ENCODE data around the gene EDN3.

Gene EDN3

DNA sequence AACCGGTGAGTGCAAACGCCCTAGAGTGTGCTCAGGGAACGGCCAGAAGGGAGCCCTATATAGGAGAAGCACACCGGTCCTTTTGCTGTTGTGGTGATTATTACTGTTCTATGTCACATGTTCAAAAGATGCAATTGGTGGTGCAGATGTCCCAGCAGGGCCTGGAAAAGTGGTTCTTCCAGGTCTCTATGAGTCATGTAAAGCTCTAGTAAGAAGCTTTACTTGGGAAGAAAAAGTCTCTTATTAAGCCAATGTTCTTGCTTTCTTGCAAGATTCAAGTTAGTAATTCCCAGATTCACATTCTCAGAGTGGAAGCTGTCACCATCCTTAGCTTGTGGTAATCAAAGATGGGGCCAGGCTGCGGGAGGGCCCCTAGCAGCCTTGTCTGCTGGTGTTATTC, 23.3 kb downstream of the EDN3 start:
- H3K27ac ChIP-seq, result no peak overlapping the region
- TF ChIP-seq EZH2 (IDR thresholded peaks at IDR 0.05) (no peak), POLR2AphosphoS5 (IDR thresholded peaks at IDR 0.05; ENCODE audit: borderline replicate concordance, low read depth, low read length) (no peak), FOXP2 (optimal IDR thresholded peaks at IDR 0.05; ENCODE audit: control extremely low read depth, extremely low read length, insufficient read depth) (no peak)
- H3K36me3 ChIP-seq (ENCODE audit: insufficient read depth, low read length), result no peaks in the 10 kb centered on the region
- no peak overlapping the region for H3K9ac ChIP-seq (ENCODE audit: insufficient read length)
- no peak overlapping the region for H3K4me3 ChIP-seq
- no peak for DNase-seq (ENCODE audit: low read depth, low spot score)
- no peaks in the 10 kb centered on the region for H3K9me3 ChIP-seq (ENCODE audit: low read depth, low read length)

DNA sequence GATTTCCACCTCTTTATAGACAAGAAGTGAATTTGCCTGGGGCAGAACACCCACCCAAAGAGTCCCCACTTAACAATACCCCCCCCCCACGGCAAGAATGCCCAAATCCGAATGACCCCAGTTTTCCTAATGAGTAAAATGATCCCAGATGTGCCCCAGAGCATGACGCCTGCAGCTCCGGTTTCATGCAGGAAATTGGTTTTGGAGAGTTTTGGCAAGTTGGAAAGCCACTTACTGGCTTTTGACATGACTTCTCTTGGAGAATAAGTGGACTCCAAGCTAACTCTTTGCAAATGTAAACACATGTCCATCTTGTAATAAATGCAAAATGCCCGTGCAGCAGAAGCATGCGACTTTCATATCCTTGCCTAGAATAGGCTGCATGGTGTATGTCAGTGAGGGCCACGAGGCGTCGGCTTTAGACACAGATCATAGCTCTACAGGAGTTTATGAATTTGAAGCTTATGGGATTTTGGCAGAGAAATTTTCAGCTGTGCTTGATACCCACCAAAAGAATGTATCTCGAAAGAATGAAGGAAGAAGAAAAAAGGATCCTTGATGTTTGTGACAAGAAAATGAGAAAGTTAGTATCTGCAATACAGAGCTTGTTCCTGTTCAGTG, 24.2 kb downstream of the EDN3 start:
- Histone ChIP-seq H3K4me3 (no peak overlapping the region), H3K36me3 (ENCODE audit: insufficient read depth, low read length) (no peaks in the 10 kb centered on the region)

DNA sequence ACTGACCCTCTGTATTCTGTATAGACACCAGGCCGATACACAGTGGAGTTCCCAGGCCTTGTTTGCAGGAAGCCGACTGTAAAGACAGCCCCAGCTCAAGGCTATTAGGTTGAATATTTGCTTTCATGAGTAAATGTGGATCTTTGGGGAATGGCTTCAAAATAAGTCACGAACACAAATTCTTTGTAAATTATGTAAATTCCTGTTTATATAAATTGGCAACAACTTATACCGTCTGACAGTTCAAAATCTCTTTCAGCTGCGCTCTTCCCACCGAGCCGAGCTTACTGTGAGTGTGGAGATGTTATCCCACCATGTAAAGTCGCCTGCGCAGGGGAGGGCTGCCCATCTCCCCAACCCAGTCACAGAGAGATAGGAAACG, 24.7 kb downstream of the EDN3 start:
- TF ChIP-seq FOXP2 (optimal IDR thresholded peaks at IDR 0.05; ENCODE audit: control extremely low read depth, extremely low read length, insufficient read depth) (no peak), POLR2AphosphoS5 (IDR thresholded peaks at IDR 0.05; ENCODE audit: borderline replicate concordance, low read depth, low read length) (no peak), EZH2 (IDR thresholded peaks at IDR 0.05) (no peak)
- Histone ChIP-seq H3K27ac (no peak overlapping the region), H3K4me3 (no peak overlapping the region), H3K9ac (ENCODE audit: insufficient read length) (no peak overlapping the region), H3K36me3 (ENCODE audit: insufficient read depth, low read length) (no peaks in the 10 kb centered on the region), H3K9me3 (ENCODE audit: low read depth, low read length) (no peaks in the 10 kb centered on the region)
- DNase-seq (ENCODE audit: low read depth, low spot score), result no peak

More for the DNA sequence above, 24.2 kb downstream of the EDN3 start:
- DNase-seq (ENCODE audit: low read depth, low spot score), result no peak
- H3K9me3 ChIP-seq (ENCODE audit: low read depth, low read length), result no peaks in the 10 kb centered on the region
- no peak for TF ChIP-seq FOXP2 (optimal IDR thresholded peaks at IDR 0.05; ENCODE audit: control extremely low read depth, extremely low read length, insufficient read depth)
- no peak for TF ChIP-seq EZH2 (IDR thresholded peaks at IDR 0.05)
- no peak for TF ChIP-seq POLR2AphosphoS5 (IDR thresholded peaks at IDR 0.05; ENCODE audit: borderline replicate concordance, low read depth, low read length)
- H3K9ac ChIP-seq (ENCODE audit: insufficient read length), result no peak overlapping the region
- no peak overlapping the region for H3K27ac ChIP-seq

DNA sequence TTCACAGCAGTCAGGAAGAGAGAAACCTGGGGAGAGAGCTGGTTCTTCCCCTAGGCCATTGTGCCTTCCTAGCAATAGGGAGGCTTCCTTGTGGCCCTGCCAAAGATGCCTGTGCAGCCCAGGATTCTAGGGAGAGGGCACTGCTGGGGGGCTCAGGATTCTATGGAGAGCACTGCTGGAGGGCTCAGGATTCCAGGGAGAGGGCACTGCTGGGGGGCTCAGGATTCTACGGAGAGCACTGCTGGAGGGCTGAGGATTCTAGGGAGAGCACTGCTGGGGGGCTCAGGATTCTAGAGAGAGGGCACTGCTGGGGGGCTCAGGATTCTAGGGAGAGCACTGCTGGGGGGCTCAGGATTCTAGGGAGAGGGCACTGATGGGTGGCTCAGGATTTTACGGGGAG, 25.8 kb downstream of the EDN3 start:
- H3K36me3 ChIP-seq (ENCODE audit: insufficient read depth, low read length), result no peaks in the 10 kb centered on the region
- no peak overlapping the region for H3K27ac ChIP-seq
- no peak overlapping the region for H3K4me3 ChIP-seq
- H3K9me3 ChIP-seq (ENCODE audit: low read depth, low read length), result no peaks in the 10 kb centered on the region
- TF ChIP-seq EZH2 (IDR thresholded peaks at IDR 0.05) (no peak), FOXP2 (optimal IDR thresholded peaks at IDR 0.05; ENCODE audit: control extremely low read depth, extremely low read length, insufficient read depth) (no peak), POLR2AphosphoS5 (IDR thresholded peaks at IDR 0.05; ENCODE audit: borderline replicate concordance, low read depth, low read length) (no peak)
- H3K9ac ChIP-seq (ENCODE audit: insufficient read length), result no peak overlapping the region
- DNase-seq (ENCODE audit: low read depth, low spot score), result no peak

DNA sequence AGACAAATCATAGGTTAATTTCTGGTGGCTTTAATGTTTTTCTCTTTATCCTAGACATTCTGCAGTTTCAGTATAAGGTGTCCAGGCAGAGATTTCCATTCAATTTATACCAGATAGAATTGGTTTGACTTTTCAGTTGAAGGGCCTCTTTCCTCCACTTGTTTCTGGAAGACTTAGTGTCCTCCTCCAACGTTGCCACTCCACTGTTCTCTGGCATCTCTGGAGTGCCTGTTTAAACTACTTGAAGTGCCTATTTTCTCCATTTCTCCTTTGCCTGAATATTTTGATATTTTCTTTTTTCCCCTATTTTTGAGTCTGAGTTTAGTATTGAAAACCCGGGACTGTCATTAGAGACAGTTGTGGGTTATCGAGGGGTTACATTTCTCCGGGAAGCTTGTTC, 27.7 kb downstream of the EDN3 start:
- Histone ChIP-seq H3K4me3 (no peak overlapping the region), H3K27ac (no peak overlapping the region), H3K9me3 (ENCODE audit: low read depth, low read length) (no peaks in the 10 kb centered on the region), H3K36me3 (ENCODE audit: insufficient read depth, low read length) (no peaks in the 10 kb centered on the region), H3K9ac (ENCODE audit: insufficient read length) (no peak overlapping the region)
- DNase-seq (ENCODE audit: low read depth, low spot score), result no peak
- TF ChIP-seq FOXP2 (optimal IDR thresholded peaks at IDR 0.05; ENCODE audit: control extremely low read depth, extremely low read length, insufficient read depth) (no peak), POLR2AphosphoS5 (IDR thresholded peaks at IDR 0.05; ENCODE audit: borderline replicate concordance, low read depth, low read length) (no peak), EZH2 (IDR thresholded peaks at IDR 0.05) (no peak)

DNA sequence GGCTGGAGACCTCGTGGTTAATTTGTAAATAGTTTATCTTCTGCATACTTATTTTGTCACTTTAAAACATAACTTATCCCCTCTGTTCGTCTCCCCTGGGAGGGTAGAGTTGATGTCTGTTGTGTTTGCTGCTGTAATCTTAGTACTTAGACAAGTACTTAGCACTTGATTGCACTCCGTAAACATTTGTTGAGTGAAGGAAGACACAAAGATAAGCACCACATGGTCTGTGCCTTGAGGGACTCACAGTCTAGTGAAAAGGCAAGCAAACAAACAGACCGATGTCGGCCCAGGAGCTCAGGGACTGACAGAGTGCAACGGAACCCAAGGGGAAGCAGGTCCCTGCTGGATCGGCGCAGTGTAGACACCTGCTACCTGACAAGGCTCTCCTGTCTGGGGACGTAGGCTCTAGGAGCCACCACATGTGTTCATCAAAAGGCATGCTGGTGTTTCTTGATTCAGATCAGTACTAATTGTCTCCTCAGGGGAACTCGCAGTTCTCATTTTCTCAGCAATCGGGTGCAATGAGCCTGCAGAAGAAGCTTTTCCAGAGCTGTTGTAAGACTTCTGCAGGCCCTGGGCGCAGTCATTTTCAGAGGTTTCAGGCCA, 31.4 kb downstream of the EDN3 start:
- no peak overlapping the region for H3K4me3 ChIP-seq
- H3K9me3 ChIP-seq (ENCODE audit: low read depth, low read length), result no peaks in the 10 kb centered on the region
- no peaks in the 10 kb centered on the region for H3K36me3 ChIP-seq (ENCODE audit: insufficient read depth, low read length)
- no peak overlapping the region for H3K27ac ChIP-seq
- H3K9ac ChIP-seq (ENCODE audit: insufficient read length), result no peak overlapping the region
- DNase-seq (ENCODE audit: low read depth, low spot score), result no peak
- TF ChIP-seq POLR2AphosphoS5 (IDR thresholded peaks at IDR 0.05; ENCODE audit: borderline replicate concordance, low read depth, low read length) (no peak), EZH2 (IDR thresholded peaks at IDR 0.05) (no peak), FOXP2 (optimal IDR thresholded peaks at IDR 0.05; ENCODE audit: control extremely low read depth, extremely low read length, insufficient read depth) (no peak)

DNA sequence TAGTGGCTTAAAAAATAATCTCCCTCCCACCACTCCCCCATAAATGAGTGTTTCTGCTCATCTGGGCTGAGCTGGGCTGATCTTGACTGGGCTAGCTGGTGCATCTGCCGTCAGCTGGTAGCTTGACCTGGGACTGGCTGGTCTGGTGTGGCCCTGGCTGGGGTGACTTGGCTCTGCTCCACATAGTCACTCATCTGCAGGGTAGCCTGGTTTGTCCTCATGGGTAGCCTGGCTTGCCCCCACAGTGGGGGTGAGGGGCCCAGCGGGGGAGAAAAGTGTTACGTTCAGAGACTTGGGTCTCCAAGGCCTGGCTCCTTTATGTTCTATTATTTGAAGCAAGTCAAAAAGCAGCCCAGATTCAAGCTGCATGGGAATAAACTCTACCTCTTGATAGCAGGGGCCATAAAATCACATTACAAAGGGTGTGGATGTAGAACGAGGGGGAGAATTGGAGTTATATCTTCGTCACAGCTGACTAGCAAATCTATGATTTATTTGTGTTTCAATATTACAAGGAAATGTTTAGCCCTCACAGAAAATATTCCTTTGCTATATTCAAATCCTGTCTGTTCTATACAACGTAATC, 32.9 kb downstream of the EDN3 start:
- DNase-seq (ENCODE audit: low read depth, low spot score), result no peak
- Histone ChIP-seq H3K27ac (no peak overlapping the region), H3K36me3 (ENCODE audit: insufficient read depth, low read length) (no peaks in the 10 kb centered on the region), H3K9ac (ENCODE audit: insufficient read length) (no peak overlapping the region), H3K4me3 (no peak overlapping the region), H3K9me3 (ENCODE audit: low read depth, low read length) (no peaks in the 10 kb centered on the region)
- no peak for TF ChIP-seq FOXP2 (optimal IDR thresholded peaks at IDR 0.05; ENCODE audit: control extremely low read depth, extremely low read length, insufficient read depth)
- no peak for TF ChIP-seq POLR2AphosphoS5 (IDR thresholded peaks at IDR 0.05; ENCODE audit: borderline replicate concordance, low read depth, low read length)
- TF ChIP-seq EZH2 (IDR thresholded peaks at IDR 0.05), result no peak

DNA sequence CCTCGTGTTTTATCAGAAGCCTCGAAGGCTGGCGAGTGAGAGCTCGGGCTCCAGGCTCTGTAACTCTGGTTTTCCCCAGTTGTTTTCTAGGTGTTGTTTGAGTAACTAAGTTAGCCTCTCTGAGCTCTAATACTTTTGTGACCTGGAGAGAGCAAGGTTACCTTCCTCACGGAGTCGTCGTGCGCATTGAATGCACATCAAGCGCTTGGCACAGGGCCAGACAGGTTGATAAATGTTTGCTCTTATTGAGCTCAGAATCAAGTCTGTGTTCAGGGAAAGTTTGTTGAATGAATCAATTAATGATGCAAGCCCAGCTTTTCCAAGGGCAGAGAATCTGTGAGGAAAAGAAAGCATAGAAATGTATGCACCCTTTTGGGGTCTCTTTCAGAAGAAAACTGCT, 33.5 kb downstream of the EDN3 start:
- H3K27ac ChIP-seq, result no peak overlapping the region

More for the DNA sequence above, 33.5 kb downstream of the EDN3 start:
- Histone ChIP-seq H3K36me3 (ENCODE audit: insufficient read depth, low read length) (no peaks in the 10 kb centered on the region), H3K9me3 (ENCODE audit: low read depth, low read length) (no peaks in the 10 kb centered on the region), H3K4me3 (no peak overlapping the region), H3K9ac (ENCODE audit: insufficient read length) (no peak overlapping the region)
- TF ChIP-seq POLR2AphosphoS5 (IDR thresholded peaks at IDR 0.05; ENCODE audit: borderline replicate concordance, low read depth, low read length) (no peak), FOXP2 (optimal IDR thresholded peaks at IDR 0.05; ENCODE audit: control extremely low read depth, extremely low read length, insufficient read depth) (no peak)
- no peak for DNase-seq (ENCODE audit: low read depth, low spot score)
